H1 (cell line): ENCODE data around the gene GPSM1. TPM values are rescaled to one million over a fixed set of nuclear protein-coding genes. Genes with fewer than 3 reads are reported as not detected.

Experiments used
- EGR1 ChIP-seq: IDR thresholded peaks from 2 replicates; pipeline ENCODE4 v1.6.1; 2011; ENCODE audit warnings: low read depth, low read length, borderline replicate concordance
- polyA plus RNA-seq, 7 experiments: library from polyadenylated mRNA; depleted of rRNA in 3 of 7; stranded (reverse) in 5 of 7; unstranded in 2 of 7; fragments of >200 nt in 5 of 7; fragments of 200-250 nt in 2 of 7; gene quantifications; 1 replicate in 5 of 7; 2 replicates in 1 of 7; 4 replicates in 1 of 7; pipeline versions ENCODE4 v1.2.1 to v1.2.3, GENCODE V29; 2011 to 2013; ENCODE audit warnings: missing spikeins in 2 of 7, mixed read lengths in 2 of 7
- total RNA-seq: library from RNA; stranded (reverse); fragmentation: NEBNext Ultra II Directional; extraction: Animal tissue kit (Norgen Biotek cat#: 25700); gene quantifications from 2 replicates; pipeline ENCODE4 v1.2.1, GENCODE V29; 2021

Gene GPSM1
- total and polyA plus RNA-seq, 2 of the 8 experiments (the other 6 are each of a cell fraction or from before 2014, with no cell fraction given), result 12.8 to 18.0 TPM

GRCh38 chr9:136279471-136279870, 47.9 kb upstream of the GPSM1 start (continued):
- TF ChIP-seq EGR1, result no peak
